NCI-H2196 (cell line): ENCODE measurements around the gene CYLD.

Experiments
- DNase-seq: peaks from one replicate; lab custom pipeline; 2025; ENCODE audit not compliant: unreplicated experiment; lab: John Stamatoyannopoulos, UW

The CYLD gene

DNA sequence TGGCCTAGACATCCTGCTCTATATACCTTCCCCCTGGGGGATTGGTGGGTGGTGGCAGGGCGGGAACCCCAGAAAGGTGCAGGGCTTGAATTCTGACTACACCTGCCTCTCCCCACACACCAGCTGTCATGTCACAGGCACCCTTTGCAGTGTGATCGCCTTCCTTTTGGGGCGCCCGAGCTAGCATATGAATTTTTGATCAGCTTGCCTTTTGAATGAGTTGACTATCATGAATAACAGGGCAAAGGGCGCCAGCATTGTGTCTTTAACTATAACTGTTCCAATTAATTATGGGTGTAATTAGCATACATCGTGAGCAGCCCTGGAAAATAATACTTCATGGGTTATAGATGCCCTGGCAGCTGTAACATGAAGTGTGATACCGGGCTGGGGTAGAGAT, 72.7 kb downstream of the CYLD start:
- DNase-seq = no peak

DNA sequence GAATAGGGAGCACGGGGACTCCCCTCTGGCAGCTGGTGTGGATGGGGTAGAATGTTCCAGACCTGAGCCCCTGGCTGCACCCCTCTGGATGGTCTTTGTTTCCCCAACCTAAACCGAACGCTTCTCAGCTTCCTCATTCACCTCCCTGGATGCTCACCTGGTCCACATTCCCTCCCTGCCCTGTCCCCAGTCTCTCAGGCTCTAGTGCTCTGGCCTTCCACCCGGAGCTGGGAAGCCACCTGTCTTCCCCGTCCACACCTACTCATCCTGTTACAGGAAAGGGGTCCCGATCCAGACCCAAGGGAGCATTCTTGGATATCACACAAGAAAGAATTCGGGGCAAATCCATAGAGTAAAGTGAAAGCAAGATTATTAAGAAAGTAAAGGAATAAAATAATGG, 73.5 kb downstream of the CYLD start:
- no peak for DNase-seq

DNA sequence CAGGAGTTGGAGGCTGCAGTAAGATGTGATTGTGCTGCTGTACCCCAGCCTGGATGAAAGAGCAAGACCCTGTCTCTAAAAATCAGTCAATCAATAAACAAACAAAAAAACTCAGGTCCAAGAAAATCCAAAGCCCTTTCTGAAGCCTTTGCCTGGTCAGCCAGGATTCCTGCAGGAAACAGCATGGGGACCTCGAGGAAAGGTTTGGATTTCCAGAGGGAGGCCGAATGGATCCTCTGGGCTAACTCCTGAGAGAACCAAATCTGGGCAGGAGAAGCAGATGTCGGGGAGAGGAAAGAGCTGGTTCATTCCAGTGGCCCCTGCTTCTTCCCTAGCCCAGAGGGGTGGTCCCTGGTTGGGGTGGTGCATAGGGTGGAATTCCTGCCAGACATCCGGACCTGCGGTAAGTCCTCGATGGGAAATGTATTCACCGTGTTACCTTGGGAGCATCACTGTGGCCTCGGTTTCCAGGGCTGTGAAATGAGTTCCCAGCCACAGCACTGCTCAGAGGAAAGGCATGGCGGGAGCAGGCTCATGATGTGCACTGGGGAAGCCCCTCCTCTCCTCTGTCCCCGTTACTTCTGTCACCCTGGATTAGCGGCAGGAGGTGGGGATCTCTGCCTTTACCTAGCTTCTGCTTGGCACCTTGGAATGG, 75.1 kb downstream of the CYLD start:
- no peak for DNase-seq

GRCh38 chr16:50818380-50818779, 76.5 kb downstream of the CYLD start:
- DNase-seq = no peak

DNA sequence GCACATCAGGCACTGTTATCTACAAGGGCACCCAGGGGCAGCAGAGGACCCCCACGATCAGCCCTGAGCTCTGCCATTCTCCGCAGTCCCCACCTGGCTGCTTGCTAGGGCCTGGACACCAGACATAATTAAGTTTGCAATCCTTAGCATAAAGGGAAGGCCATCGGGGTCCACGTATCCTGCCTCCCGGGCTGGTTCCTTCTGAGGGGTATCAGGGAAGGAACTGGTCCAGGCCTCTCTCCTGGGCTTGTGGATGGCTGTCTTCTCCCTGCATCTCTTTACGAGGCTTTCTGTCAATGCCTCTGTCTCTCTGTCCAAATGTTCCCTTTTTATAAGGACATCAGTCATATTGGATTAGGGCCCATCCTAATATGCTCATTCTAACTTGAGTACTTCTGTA, 77.8 kb downstream of the CYLD start:
- no peak for DNase-seq

- no peak for DNase-seq
Measured at GRCh38 chr16:50820225-50820624, 78.3 kb downstream of the CYLD start.

- peak; percentile 5 for DNase-seq
Measured at GRCh38 chr16:50821586-50821985, 79.7 kb downstream of the CYLD start.

- DNase-seq = no peak
Measured at GRCh38 chr16:50822671-50823070, 80.8 kb downstream of the CYLD start.

- no peak for DNase-seq
Measured at GRCh38 chr16:50826797-50827316, 85.0 kb downstream of the CYLD start.

- DNase-seq = no peak
Measured at GRCh38 chr16:50828164-50828702, 86.3 kb downstream of the CYLD start.

GRCh38 chr16:50830698-50831097, 88.8 kb downstream of the CYLD start:
- DNase-seq = no peak

DNA sequence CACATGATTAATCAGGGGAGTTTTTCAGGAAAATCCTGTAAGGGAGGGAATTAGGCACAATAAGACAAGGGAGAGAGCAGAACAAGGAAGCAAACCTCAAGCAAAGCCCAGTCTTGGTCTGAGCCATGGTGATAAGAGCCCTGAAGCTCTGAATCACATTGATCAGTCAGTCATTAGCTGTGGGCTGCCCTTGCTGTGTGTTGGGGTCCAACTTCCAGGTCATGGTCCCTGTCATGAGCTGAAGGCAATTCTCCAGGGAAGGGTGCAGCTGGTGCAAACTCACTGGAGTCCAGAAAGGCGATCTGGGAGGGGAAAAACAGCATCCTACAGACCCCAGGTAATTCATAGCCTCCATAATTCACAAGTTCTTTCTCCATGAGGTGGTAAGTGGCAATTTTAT, 89.9 kb downstream of the CYLD start:
- no peak for DNase-seq

DNA sequence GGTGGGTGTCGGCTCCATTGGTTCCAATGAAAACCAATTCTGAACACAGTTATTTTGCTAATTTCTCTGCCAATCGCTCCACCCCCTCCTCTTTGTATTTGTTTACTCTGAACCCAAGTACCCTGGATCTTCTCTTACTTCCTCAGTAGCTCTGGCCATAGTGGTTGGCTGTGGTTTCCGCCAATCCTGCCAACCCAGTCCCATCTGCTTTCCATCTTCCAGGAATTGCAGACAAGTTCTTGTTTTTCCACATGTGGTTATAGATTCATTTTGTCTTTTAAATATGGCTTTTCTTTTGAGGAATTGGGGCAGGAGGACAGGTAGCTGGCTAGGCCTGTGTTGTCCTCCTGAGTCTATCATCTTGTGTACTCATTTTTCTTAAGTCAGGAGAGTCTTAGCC, 92.0 kb downstream of the CYLD start:
- DNase-seq = no peak

DNA sequence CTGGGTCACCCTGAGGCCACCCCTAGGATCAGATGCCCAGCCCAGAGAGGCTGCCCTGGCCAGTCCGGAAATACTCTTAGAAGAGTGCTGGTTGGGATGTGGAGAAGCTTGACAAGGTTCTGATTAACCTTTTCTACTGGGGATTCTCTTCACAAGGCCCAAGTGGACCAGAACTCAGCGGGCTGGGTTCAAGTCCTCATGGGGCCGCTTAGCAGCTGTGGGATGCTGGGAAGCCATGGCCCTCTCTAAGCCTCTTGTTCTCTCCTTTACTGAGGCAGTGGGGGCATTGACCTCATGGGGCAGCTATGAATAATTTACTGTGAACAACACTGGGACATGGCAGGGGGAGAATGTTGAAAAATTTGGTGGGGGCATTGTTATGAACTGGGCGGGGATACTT, 92.8 kb downstream of the CYLD start:
- DNase-seq = no peak

- DNase-seq = no peak
Measured at GRCh38 chr16:50835358-50836060, 93.6 kb downstream of the CYLD start.

DNA sequence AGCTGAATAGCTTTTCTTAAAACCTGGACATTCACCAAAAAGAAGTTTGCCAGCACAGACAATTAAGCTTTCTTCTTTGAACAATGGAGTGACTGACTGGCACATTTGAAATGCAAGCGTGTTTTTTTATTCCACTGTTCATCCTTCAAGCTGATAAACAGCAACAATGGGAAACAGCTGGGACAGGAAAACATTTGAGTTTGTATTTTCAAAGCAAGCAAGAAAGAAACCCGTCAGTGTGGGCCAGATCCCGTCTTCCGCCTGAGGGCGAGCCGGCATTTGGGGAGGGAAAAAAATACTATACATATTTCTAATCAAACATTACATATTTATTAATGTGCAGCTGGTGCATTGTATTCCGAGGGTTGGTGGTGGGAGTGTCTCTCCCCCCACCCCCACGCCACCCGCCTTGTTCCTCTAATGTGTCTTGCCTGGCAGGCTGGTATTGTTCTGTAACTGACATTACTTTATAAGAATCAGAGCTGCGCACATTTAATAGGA, 94.3 kb downstream of the CYLD start:
- no peak for DNase-seq

GRCh38 chr16:50837324-50837723, 95.4 kb downstream of the CYLD start:
- DNase-seq = no peak

DNA sequence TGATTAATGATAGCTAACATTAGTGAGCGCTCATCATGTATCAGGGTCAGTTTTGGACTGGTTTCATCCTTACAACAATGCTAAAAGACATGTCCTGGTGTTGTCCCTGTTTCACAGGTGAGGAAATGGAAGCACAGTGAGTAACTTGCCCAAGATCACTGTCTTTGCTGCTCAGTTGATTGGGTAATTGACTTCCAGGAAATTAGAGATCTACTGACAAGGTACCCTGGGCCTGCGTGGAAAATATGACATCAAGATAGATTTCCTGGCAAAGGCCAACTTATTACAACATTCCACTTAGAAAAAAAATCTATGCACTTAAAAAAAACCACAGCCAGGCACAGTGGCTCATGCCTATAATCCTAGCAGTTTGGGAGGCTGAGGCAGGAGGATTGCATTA, 96.3 kb downstream of the CYLD start:
- no peak for DNase-seq

GRCh38 chr16:50838885-50839284, 97.0 kb downstream of the CYLD start:
- no peak for DNase-seq

GRCh38 chr16:50839356-50839755, 97.5 kb downstream of the CYLD start:
- no peak for DNase-seq

DNA sequence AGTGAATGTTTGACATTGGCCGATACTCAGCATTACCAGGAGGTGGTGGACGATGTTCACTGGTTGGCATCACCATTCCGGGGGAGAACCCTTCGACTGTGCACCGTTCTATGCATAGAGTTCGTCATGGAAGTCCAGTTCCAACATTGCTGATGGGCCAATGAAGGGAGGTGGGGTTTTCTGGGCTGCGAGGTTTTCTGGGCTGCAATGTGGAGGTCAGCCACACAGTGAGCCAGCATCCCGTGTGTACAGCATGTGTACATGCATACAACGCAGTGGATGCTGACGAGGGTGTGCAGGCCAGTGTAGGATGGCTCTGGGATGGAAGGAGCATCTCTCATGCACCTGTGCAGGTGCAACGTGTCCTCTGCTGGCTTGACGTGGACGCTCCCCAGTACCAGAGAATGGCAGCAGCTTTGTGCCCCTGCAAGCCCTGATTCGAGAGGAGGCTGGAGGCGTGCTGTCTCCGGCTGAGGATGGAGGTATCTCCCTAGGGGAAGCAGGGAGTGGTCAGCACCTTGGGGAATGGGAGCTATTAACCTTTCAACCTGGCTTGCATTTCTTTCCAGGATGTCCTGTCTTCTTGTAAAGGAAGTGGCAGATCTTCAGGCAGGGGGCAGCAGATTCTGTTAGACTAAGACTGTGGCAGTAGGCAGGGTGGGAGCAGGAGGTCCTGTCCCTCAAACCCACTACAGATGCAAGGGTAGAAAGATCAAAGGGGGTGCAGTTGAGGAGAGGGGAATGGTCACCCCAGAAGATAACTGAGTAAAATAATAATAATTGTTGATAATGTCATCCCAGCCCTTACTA, 98.2 kb downstream of the CYLD start:
- no peak for DNase-seq
